ENCODE data around the gene OR5B3. TPM values are rescaled to one million over a fixed set of nuclear protein-coding genes. Genes with fewer than 3 reads are reported as not detected.

Gene OR5B3
- total and polyA plus RNA-seq, 2 donors (not counting 1 experiment from before 2014, with no cell fraction given): not detected

DNA sequence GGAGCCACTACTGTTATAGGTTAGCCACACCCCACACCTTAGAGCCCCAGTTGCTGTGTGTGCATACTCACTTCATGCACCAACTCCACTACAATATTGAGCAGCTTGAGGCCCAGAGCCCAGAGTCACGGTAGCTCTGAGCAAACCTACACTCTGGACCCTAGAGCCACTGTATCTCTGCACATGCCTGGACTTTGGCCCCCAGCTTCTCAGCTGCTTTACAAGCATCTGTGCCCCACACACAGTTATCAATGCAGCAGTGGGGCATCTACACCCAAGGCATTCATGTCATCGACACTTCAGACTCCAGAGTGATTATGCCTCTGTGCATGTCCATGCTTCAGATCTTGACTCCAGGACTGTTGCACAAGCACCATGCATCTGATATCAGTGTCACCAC lies 37.6 kb upstream of the OR5B3 start:
- TF ChIP-seq, protein P1, sequence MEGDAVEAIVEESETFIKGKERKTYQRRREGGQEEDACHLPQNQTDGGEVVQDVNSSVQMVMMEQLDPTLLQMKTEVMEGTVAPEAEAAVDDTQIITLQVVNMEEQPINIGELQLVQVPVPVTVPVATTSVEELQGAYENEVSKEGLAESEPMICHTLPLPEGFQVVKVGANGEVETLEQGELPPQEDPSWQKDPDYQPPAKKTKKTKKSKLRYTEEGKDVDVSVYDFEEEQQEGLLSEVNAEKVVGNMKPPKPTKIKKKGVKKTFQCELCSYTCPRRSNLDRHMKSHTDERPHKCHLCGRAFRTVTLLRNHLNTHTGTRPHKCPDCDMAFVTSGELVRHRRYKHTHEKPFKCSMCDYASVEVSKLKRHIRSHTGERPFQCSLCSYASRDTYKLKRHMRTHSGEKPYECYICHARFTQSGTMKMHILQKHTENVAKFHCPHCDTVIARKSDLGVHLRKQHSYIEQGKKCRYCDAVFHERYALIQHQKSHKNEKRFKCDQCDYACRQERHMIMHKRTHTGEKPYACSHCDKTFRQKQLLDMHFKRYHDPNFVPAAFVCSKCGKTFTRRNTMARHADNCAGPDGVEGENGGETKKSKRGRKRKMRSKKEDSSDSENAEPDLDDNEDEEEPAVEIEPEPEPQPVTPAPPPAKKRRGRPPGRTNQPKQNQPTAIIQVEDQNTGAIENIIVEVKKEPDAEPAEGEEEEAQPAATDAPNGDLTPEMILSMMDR (conservative IDR thresholded peaks at IDR 0.05 in 1 of 2, IDR thresholded peaks at IDR 0.05 in 1 of 2; ENCODE audit: low read depth in 1 of 2, low read length in 2 of 2): no peak
- TF ChIP-seq EZH2 (IDR thresholded peaks at IDR 0.05; ENCODE audit: low read length, missing control alignments): no peak
- Histone ChIP-seq H3K27me3 (ENCODE audit: control insufficient read depth, insufficient read depth, low read length) (no peaks in the 10 kb centered on the region), H3K4me2 (ENCODE audit: extremely low read depth, insufficient read depth, low read length) (no peak overlapping the region), H3K9me3 (ENCODE audit: control insufficient read depth, insufficient read depth, low read depth, low read length) (no peaks in the 10 kb centered on the region), H3K4me1 (ENCODE audit: control insufficient read depth, extremely low read depth, insufficient read depth, low read length) (no peaks in the 10 kb centered on the region), H4K20me1 (ENCODE audit: control insufficient read depth, extremely low read depth, insufficient read depth, low read length) (no peaks in the 10 kb centered on the region), H3K36me3 (ENCODE audit: control insufficient read depth, insufficient read depth, low read length) (no peaks in the 10 kb centered on the region), H3K4me3 (replicated peaks in 1 of 4; ENCODE audit: control extremely low read depth in 1 of 4, insufficient read depth in 1 of 4, low read depth in 3 of 4, low read length in 4 of 4) (no peak overlapping the region), H3K9ac (ENCODE audit: insufficient read depth, low read length) (no peak overlapping the region), H3K27ac (ENCODE audit: insufficient read depth, low read length) (no peak overlapping the region), H3K79me2 (ENCODE audit: control insufficient read depth, insufficient read depth, low read length) (no peaks in the 10 kb centered on the region), H2AFZ (ENCODE audit: low read length) (no peak overlapping the region)
- DNase-seq (ENCODE audit: low read depth in 2 of 2): no peak

DNA sequence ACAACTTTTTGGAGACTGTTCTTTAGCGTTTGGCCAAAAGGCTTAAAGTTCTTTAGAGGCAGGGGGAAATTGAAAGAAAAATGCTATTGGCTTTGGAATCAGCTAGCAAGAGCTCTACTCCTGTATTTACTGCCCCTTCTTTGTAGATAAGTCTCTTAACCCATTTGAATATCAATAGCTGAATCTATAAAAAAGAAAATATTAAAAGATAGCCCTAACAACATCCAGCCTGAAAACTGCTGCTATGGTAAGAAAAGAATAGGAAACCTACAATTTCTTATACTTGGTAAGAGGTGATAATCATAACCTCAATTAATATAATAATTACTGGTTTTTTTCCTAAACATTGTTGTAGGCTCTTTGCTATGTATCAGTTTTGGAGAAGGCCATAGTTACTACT lies 35.5 kb upstream of the OR5B3 start, which contains the start of gene OR5B12:
Gene OR5B12, minus strand, starts transcription at position 101 of the 400 bp plus-strand sequence. CDS start 2,085 bp downstream, outside the sequence.
- no peak within 1 kb of the TSS for H3K4me3 ChIP-seq (replicated peaks in 1 of 4; ENCODE audit: control extremely low read depth in 1 of 4, insufficient read depth in 1 of 4, low read depth in 3 of 4, low read length in 4 of 4)
- no peak within 1 kb of the TSS for H3K27ac ChIP-seq (ENCODE audit: insufficient read depth, low read length)
- no peaks in the 10 kb centered on the region for H4K20me1 ChIP-seq (ENCODE audit: control insufficient read depth, extremely low read depth, insufficient read depth, low read length)
- H3K36me3 ChIP-seq (ENCODE audit: control insufficient read depth, insufficient read depth, low read length): no peaks in the 10 kb centered on the region
- no peak within 1 kb of the TSS for H3K4me2 ChIP-seq (ENCODE audit: extremely low read depth, insufficient read depth, low read length)
- no peaks in the 10 kb centered on the region for H3K27me3 ChIP-seq (ENCODE audit: control insufficient read depth, insufficient read depth, low read length)
- no peak for DNase-seq (ENCODE audit: low read depth in 2 of 2)
- no peak for TF ChIP-seq EZH2 (IDR thresholded peaks at IDR 0.05; ENCODE audit: low read length, missing control alignments)
- TF ChIP-seq, protein P1 (conservative IDR thresholded peaks at IDR 0.05 in 1 of 2, IDR thresholded peaks at IDR 0.05 in 1 of 2; ENCODE audit: low read depth in 1 of 2, low read length in 2 of 2): no peak
- no peak within 1 kb of the TSS for H2AFZ ChIP-seq (ENCODE audit: low read length)
- H3K4me1 ChIP-seq (ENCODE audit: control insufficient read depth, extremely low read depth, insufficient read depth, low read length): no peaks in the 10 kb centered on the region
- no peak within 1 kb of the TSS for H3K9ac ChIP-seq (ENCODE audit: insufficient read depth, low read length)
- no peaks in the 10 kb centered on the region for H3K9me3 ChIP-seq (ENCODE audit: control insufficient read depth, insufficient read depth, low read depth, low read length)
- no peaks in the 10 kb centered on the region for H3K79me2 ChIP-seq (ENCODE audit: control insufficient read depth, insufficient read depth, low read length)

DNA sequence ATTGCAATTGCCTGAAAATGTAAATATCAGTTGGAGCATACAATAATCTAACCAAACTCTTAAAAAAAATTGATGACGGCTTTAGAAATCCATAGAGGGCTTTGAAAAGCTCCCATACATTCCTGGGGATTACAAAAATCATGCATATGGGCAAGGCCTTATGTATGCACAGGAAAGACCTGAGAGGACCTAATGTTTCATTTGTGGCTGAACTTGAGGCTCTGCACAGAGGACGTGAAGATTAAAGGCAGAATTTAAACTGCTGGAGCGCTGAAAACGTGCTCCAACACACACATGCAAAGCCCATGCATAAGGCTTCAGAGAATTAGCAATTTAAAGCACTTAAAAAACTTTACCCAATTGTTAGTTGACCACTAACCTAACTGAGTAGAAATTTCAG lies 31.8 kb upstream of the OR5B3 start:
- H4K20me1 ChIP-seq (ENCODE audit: control insufficient read depth, extremely low read depth, insufficient read depth, low read length): no peaks in the 10 kb centered on the region
- H3K9me3 ChIP-seq (ENCODE audit: control insufficient read depth, insufficient read depth, low read depth, low read length): no peaks in the 10 kb centered on the region
- H3K27ac ChIP-seq (ENCODE audit: insufficient read depth, low read length): no peak overlapping the region
- no peak overlapping the region for H3K9ac ChIP-seq (ENCODE audit: insufficient read depth, low read length)
- DNase-seq (ENCODE audit: low read depth in 2 of 2): no peak
- H2AFZ ChIP-seq (ENCODE audit: low read length): no peak overlapping the region
- H3K79me2 ChIP-seq (ENCODE audit: control insufficient read depth, insufficient read depth, low read length): no peaks in the 10 kb centered on the region
- no peak for TF ChIP-seq EZH2 (IDR thresholded peaks at IDR 0.05; ENCODE audit: low read length, missing control alignments)
- TF ChIP-seq, protein P1 (conservative IDR thresholded peaks at IDR 0.05 in 1 of 2, IDR thresholded peaks at IDR 0.05 in 1 of 2; ENCODE audit: low read depth in 1 of 2, low read length in 2 of 2): no peak
- no peaks in the 10 kb centered on the region for H3K36me3 ChIP-seq (ENCODE audit: control insufficient read depth, insufficient read depth, low read length)
- no peak overlapping the region for H3K4me3 ChIP-seq (replicated peaks in 1 of 4; ENCODE audit: control extremely low read depth in 1 of 4, insufficient read depth in 1 of 4, low read depth in 3 of 4, low read length in 4 of 4)
- H3K4me2 ChIP-seq (ENCODE audit: extremely low read depth, insufficient read depth, low read length): no peak overlapping the region
- H3K27me3 ChIP-seq (ENCODE audit: control insufficient read depth, insufficient read depth, low read length): no peaks in the 10 kb centered on the region
- no peaks in the 10 kb centered on the region for H3K4me1 ChIP-seq (ENCODE audit: control insufficient read depth, extremely low read depth, insufficient read depth, low read length)

Data from fibroblast of lung (primary cell).